HepG2 (cell line): ENCODE data around the gene PRIMPOL. TPM values are rescaled to one million over a fixed set of nuclear protein-coding genes. Genes with fewer than 3 reads are reported as not detected.

Experiments
- ARNT ChIP-seq: fragments of 450-650 bp; IDR thresholded peaks from 2 replicates; pipeline ENCODE4 v1.6.1; 2017
- ARNT2 ChIP-seq: sonication (generic); formaldehyde crosslinking; IDR thresholded peaks from 2 replicates; pipeline ENCODE4 v1.8.0; 2022; ENCODE audit warnings: mild to moderate bottlenecking, low read depth, missing genetic modification reagents, moderate library complexity
- MTERF4 ChIP-seq: sonication (generic); formaldehyde crosslinking; IDR thresholded peaks from 2 replicates; pipeline ENCODE4 v1.8.0; 2023; ENCODE audit warnings: mild to moderate bottlenecking, missing genetic modification reagents
- NFAT5 ChIP-seq: sonication (generic); formaldehyde crosslinking; IDR thresholded peaks from 2 replicates; pipeline ENCODE4 v1.4.0; 2020; ENCODE audit warnings: missing genetic modification reagents
- PATZ1 ChIP-seq: sonication (generic); formaldehyde crosslinking; IDR thresholded peaks from 2 replicates; pipeline ENCODE4 v1.4.0; 2020; ENCODE audit warnings: missing genetic modification reagents
- SKIL ChIP-seq: sonication (generic); formaldehyde crosslinking; IDR thresholded peaks from 2 replicates; pipeline ENCODE4 v1.8.0; 2022; ENCODE audit warnings: missing genetic modification reagents, mild to moderate bottlenecking, moderate library complexity, borderline replicate concordance
- THRA ChIP-seq: sonication (generic); formaldehyde crosslinking; IDR thresholded peaks from 2 replicates; pipeline ENCODE4 v1.4.0; 2020; ENCODE audit warnings: missing genetic modification reagents, borderline replicate concordance
- U2AF1 ChIP-seq: fragments of 200-400 bp; formaldehyde crosslinking; optimal IDR thresholded peaks from 2 replicates; pipeline ENCODE3; 2017; ENCODE audit warnings: mild to moderate bottlenecking, low read depth, low read length
- ZNF3 ChIP-seq: IDR thresholded peaks from 2 replicates; pipeline ENCODE4 v1.7.0; 2017; ENCODE audit warnings: inconsistent platforms
- ZNF335 ChIP-seq: sonication (generic); formaldehyde crosslinking; IDR thresholded peaks from 2 replicates; pipeline ENCODE4 v1.4.0; 2020; ENCODE audit warnings: missing genetic modification reagents
- ZNF615 ChIP-seq: sonication (generic); formaldehyde crosslinking; IDR thresholded peaks from 2 replicates; pipeline ENCODE4 v1.5.0; 2020; ENCODE audit warnings: mild to moderate bottlenecking, missing genetic modification reagents, borderline replicate concordance
- ZNF839 ChIP-seq: sonication (generic); formaldehyde crosslinking; IDR thresholded peaks from 2 replicates; pipeline ENCODE4 v1.4.0; 2020; ENCODE audit warnings: missing genetic modification reagents, mild to moderate bottlenecking, borderline replicate concordance
- ZSCAN12 ChIP-seq: sonication (generic); formaldehyde crosslinking; IDR thresholded peaks from 2 replicates; pipeline ENCODE4 v1.9.0; 2021; ENCODE audit warnings: mild to moderate bottlenecking, missing genetic modification reagents
- polyA plus RNA-seq, 8 experiments: library from polyadenylated mRNA; depleted of rRNA in 3 of 8; stranded (reverse) in 7 of 8; unstranded in 1 of 8; fragments of >200 nt; fragmentation: Illumina TruSeq in 4 of 8; extraction: Trizol in 4 of 8; gene quantifications; 2 replicates each; pipeline versions ENCODE4 v1.2.1 to v1.2.3, GENCODE V29; 2011 to 2016; ENCODE audit warnings: low read depth in 4 of 8, missing spikeins in 1 of 8, mixed read lengths in 1 of 8; ENCODE audit not compliant: insufficient read depth in 1 of 8
- total RNA-seq, 5 experiments: library from RNA; depleted of rRNA; stranded (reverse); fragments of >200 nt; fragmentation: Illumina TruSeq; extraction: Trizol; gene quantifications; 2 replicates each; pipeline ENCODE4 v1.2.3, GENCODE V29; 2016; ENCODE audit warnings: low read depth in 1 of 5

The PRIMPOL gene
- total and polyA plus RNA-seq, 2 of the 13 experiments (the other 11 are each of a cell fraction or from before 2014, with no cell fraction given) = 7.3 to 11.0 TPM

GRCh38 chr4:184649026-184649970 is at the start of gene PRIMPOL, which contains the start of gene CASP3 (continued):
- peak; percentile 81 for TF ChIP-seq PATZ1 (CRISPR knock-in tag)
- no peak for TF ChIP-seq ZNF3 (CRISPR knock-in tag)
- no peak for TF ChIP-seq ARNT
- no peak for TF ChIP-seq U2AF1
- TF ChIP-seq MTERF4 (CRISPR knock-in tag) = peak; percentile 28; the same call in 1 of the 2 replicates
- peak; percentile 50; the same call in 1 of the 2 replicates for TF ChIP-seq ARNT2 (CRISPR knock-in tag)
- TF ChIP-seq ZNF615 (CRISPR knock-in tag) = no peak
- TF ChIP-seq NFAT5 (CRISPR knock-in tag) = no peak
- no peak for TF ChIP-seq ZSCAN12 (CRISPR knock-in tag)
- peak; percentile 56; the same call in 1 of the 2 replicates for TF ChIP-seq THRA (CRISPR knock-in tag)
- no peak for TF ChIP-seq ZNF839 (CRISPR knock-in tag)
- TF ChIP-seq SKIL = peak; percentile 78; the same call in 1 of the 2 replicates
- TF ChIP-seq ZNF335 (CRISPR knock-in tag) = no peak
